WI38 (cell line): Measurements from ENCODE around the gene ADIG.

Source experiments
- H3K4me3 ChIP-seq: 2 replicates; pipeline ENCODE4 v1.5.1; 2011; ENCODE audit warnings: low read depth, mild to moderate bottlenecking, control low read depth, low read length
- CTCF ChIP-seq: IDR thresholded peaks from 2 replicates; pipeline ENCODE4 v1.5.1; 2012; ENCODE audit warnings: low read depth, mild to moderate bottlenecking, control low read depth, low read length

Gene ADIG

GRCh38 chr20:38633577-38634093, 52.6 kb downstream of the ADIG start:
- peak; percentile 96 for TF ChIP-seq CTCF
- H3K4me3 ChIP-seq, result no peak overlapping the region

- TF ChIP-seq CTCF, result no peak
- H3K4me3 ChIP-seq, result no peak overlapping the region
Observed at GRCh38 chr20:38635721-38636288, 54.8 kb downstream of the ADIG start.
